IPS-18c (cell line): ENCODE results near the gene BBS9.

Experiments used
- H3K4me3 ChIP-seq: 2 replicates; pipeline ENCODE4 v1.7.0; 2013; ENCODE audit warnings: low read depth, mild to moderate bottlenecking, low read length, moderate library complexity; ENCODE audit not compliant: insufficient read depth
- H3K9me3 ChIP-seq: one replicate; pipeline ENCODE4 v1.6.1; 2013; ENCODE audit warnings: mild to moderate bottlenecking, low read length, moderate library complexity; ENCODE audit not compliant: control insufficient read depth, insufficient read depth

The BBS9 gene

GRCh38 chr7:33559324-33559710 lies 430.0 kb downstream of the BBS9 start:
- H3K9me3 ChIP-seq, result no peaks in the 10 kb centered on the region
- no peak overlapping the region for H3K4me3 ChIP-seq

- Histone ChIP-seq H3K4me3 (no peak overlapping the region), H3K9me3 (no peaks in the 10 kb centered on the region)
Measured at GRCh38 chr7:33562996-33563395, 433.6 kb downstream of the BBS9 start.

- no peaks in the 10 kb centered on the region for H3K9me3 ChIP-seq
- H3K4me3 ChIP-seq, result no peak overlapping the region
Measured at GRCh38 chr7:33563651-33564050, 434.3 kb downstream of the BBS9 start.

GRCh38 chr7:33578166-33578565 lies 448.8 kb downstream of the BBS9 start:
- Histone ChIP-seq H3K9me3 (no peaks in the 10 kb centered on the region), H3K4me3 (no peak overlapping the region)

- no peaks in the 10 kb centered on the region for H3K9me3 ChIP-seq
- H3K4me3 ChIP-seq, result no peak overlapping the region
Measured at GRCh38 chr7:33578881-33579672, 449.7 kb downstream of the BBS9 start.

GRCh38 chr7:33579673-33579960 lies 450.3 kb downstream of the BBS9 start:
- H3K4me3 ChIP-seq, result no peak overlapping the region
- no peaks in the 10 kb centered on the region for H3K9me3 ChIP-seq

GRCh38 chr7:33581236-33581635 lies 451.9 kb downstream of the BBS9 start:
- no peaks in the 10 kb centered on the region for H3K9me3 ChIP-seq
- no peak overlapping the region for H3K4me3 ChIP-seq

- H3K9me3 ChIP-seq, result no peaks in the 10 kb centered on the region
- H3K4me3 ChIP-seq, result no peak overlapping the region
Measured at GRCh38 chr7:33582104-33582503, 452.7 kb downstream of the BBS9 start.

GRCh38 chr7:33582533-33582932 lies 453.2 kb downstream of the BBS9 start:
- Histone ChIP-seq H3K4me3 (no peak overlapping the region), H3K9me3 (no peaks in the 10 kb centered on the region)

GRCh38 chr7:33589911-33590310 lies 460.5 kb downstream of the BBS9 start:
- Histone ChIP-seq H3K4me3 (no peak overlapping the region), H3K9me3 (no peaks in the 10 kb centered on the region)

- no peak overlapping the region for H3K4me3 ChIP-seq
Measured at GRCh38 chr7:33590916-33591315, 461.6 kb downstream of the BBS9 start.

GRCh38 chr7:33591490-33591889 lies 462.1 kb downstream of the BBS9 start:
- H3K9me3 ChIP-seq, result no peaks in the 10 kb centered on the region

More at GRCh38 chr7:33590916-33591315, 461.6 kb downstream of the BBS9 start:
- H3K9me3 ChIP-seq, result no peaks in the 10 kb centered on the region

GRCh38 chr7:33592718-33593117 lies 463.4 kb downstream of the BBS9 start:
- Histone ChIP-seq H3K4me3 (no peak overlapping the region), H3K9me3 (no peaks in the 10 kb centered on the region)

More at GRCh38 chr7:33591490-33591889, 462.1 kb downstream of the BBS9 start:
- H3K4me3 ChIP-seq, result no peak overlapping the region

- H3K9me3 ChIP-seq, result no peaks in the 10 kb centered on the region
- H3K4me3 ChIP-seq, result no peak overlapping the region
Measured at GRCh38 chr7:33593611-33594010, 464.2 kb downstream of the BBS9 start.

- Histone ChIP-seq H3K4me3 (no peak overlapping the region), H3K9me3 (no peaks in the 10 kb centered on the region)
Measured at GRCh38 chr7:33596686-33597085, 467.3 kb downstream of the BBS9 start.

GRCh38 chr7:33597181-33597580 lies 467.8 kb downstream of the BBS9 start:
- Histone ChIP-seq H3K4me3 (no peak overlapping the region), H3K9me3 (no peaks in the 10 kb centered on the region)

- H3K9me3 ChIP-seq, result no peaks in the 10 kb centered on the region
- no peak overlapping the region for H3K4me3 ChIP-seq
Measured at GRCh38 chr7:33601101-33601500, 471.7 kb downstream of the BBS9 start.

GRCh38 chr7:33601884-33602283 lies 472.5 kb downstream of the BBS9 start:
- H3K4me3 ChIP-seq, result no peak overlapping the region
- no peaks in the 10 kb centered on the region for H3K9me3 ChIP-seq

GRCh38 chr7:33604056-33604455 lies 474.7 kb downstream of the BBS9 start:
- Histone ChIP-seq H3K9me3 (no peaks in the 10 kb centered on the region), H3K4me3 (no peak overlapping the region)
